Activated naive CD8-positive, alpha-beta T cell treated with anti-CD3 and anti-CD28 coated beads, Interleukin-2, amount 50 U/mL, for 24 hours (primary cell): ENCODE data around the gene HTT-AS.
"Not testable (repeated sequence)": the region's sequence is repeated elsewhere in the genome, so short reads cannot be mapped to it uniquely, and the experiment has no call there.

Experiments used
- ATAC-seq: fragments of 150-1000 bp; cut with Tn5 transposase; one replicate; pipeline ENCODE4 v1.10.0; 2021
- DNase-seq: peaks from one replicate; pipeline ENCODE4 v3.0.0; 2021
- H3K27ac Mint-ChIP-seq: one replicate; pipeline ENCODE4 v1.8.0; 2021; ENCODE audit warnings: mild to moderate bottlenecking, mixed read lengths
- H3K27me3 Mint-ChIP-seq: one replicate; pipeline ENCODE4 v1.8.0; 2021; ENCODE audit warnings: mixed read lengths
- H3K36me3 Mint-ChIP-seq: one replicate; pipeline ENCODE4 v1.8.0; 2021; ENCODE audit warnings: low read depth, mixed read lengths
- H3K4me1 Mint-ChIP-seq: one replicate; pipeline ENCODE4 v1.8.0; 2021; ENCODE audit warnings: mixed read lengths
- H3K4me3 Mint-ChIP-seq: one replicate; pipeline ENCODE4 v1.8.0; 2021; ENCODE audit warnings: mild to moderate bottlenecking, moderate library complexity, mixed read lengths
- H3K9me3 Mint-ChIP-seq: one replicate; pipeline ENCODE4 v1.8.0; 2021; ENCODE audit warnings: mixed read lengths

Gene HTT-AS

DNA sequence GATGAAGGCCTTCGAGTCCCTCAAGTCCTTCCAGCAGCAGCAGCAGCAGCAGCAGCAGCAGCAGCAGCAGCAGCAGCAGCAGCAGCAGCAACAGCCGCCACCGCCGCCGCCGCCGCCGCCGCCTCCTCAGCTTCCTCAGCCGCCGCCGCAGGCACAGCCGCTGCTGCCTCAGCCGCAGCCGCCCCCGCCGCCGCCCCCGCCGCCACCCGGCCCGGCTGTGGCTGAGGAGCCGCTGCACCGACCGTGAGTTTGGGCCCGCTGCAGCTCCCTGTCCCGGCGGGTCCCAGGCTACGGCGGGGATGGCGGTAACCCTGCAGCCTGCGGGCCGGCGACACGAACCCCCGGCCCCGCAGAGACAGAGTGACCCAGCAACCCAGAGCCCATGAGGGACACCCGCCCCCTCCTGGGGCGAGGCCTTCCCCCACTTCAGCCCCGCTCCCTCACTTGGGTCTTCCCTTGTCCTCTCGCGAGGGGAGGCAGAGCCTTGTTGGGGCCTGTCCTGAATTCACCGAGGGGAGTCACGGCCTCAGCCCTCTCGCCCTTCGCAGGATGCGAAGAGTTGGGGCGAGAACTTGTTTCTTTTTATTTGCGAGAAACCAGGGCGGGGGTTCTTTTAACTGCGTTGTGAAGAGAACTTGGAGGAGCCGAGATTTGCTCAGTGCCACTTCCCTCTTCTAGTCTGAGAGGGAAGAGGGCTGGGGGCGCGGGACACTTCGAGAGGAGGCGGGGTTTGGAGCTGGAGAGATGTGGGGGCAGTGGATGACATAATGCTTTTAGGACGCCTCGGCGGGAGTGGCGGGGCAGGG lies 711 bp upstream of the HTT-AS start:
- Mint-ChIP-seq H3K27me3 (no peaks in the 10 kb centered on the region), H3K4me1 (peaks cover 32% of the 10 kb centered on the region), H3K4me3 (peak overlapping the region; percentile 91), H3K27ac (peak overlapping the region; percentile 84), H3K9me3 (no peaks in the 10 kb centered on the region), H3K36me3 (peaks cover 2% of the 10 kb centered on the region)
- ATAC-seq (peak; percentile 3), DNase-seq (peak; percentile 58)

GRCh38 chr4:3073158-3074077 lies 920 bp downstream of the HTT-AS start:
- peak; percentile 42 for ATAC-seq

GRCh38 chr4:3071811-3072210 lies 2.5 kb downstream of the HTT-AS start:
- H3K9me3 Mint-ChIP-seq: no peaks in the 10 kb centered on the region
- DNase-seq (no peak), ATAC-seq (no peak)
- peaks cover 15% of the 10 kb centered on the region for H3K4me1 Mint-ChIP-seq
- H3K27ac Mint-ChIP-seq: no peak overlapping the region
- H3K4me3 Mint-ChIP-seq: no peak overlapping the region
- no peaks in the 10 kb centered on the region for H3K27me3 Mint-ChIP-seq
- H3K36me3 Mint-ChIP-seq: no peaks in the 10 kb centered on the region

More at GRCh38 chr4:3073158-3074077, 920 bp downstream of the HTT-AS start:
- no peak for DNase-seq
- Mint-ChIP-seq H3K27me3 (no peaks in the 10 kb centered on the region), H3K9me3 (no peaks in the 10 kb centered on the region), H3K27ac (no peak overlapping the region), H3K4me3 (no peak overlapping the region), H3K36me3 (peaks cover 2% of the 10 kb centered on the region), H3K4me1 (peaks cover 24% of the 10 kb centered on the region)

DNA sequence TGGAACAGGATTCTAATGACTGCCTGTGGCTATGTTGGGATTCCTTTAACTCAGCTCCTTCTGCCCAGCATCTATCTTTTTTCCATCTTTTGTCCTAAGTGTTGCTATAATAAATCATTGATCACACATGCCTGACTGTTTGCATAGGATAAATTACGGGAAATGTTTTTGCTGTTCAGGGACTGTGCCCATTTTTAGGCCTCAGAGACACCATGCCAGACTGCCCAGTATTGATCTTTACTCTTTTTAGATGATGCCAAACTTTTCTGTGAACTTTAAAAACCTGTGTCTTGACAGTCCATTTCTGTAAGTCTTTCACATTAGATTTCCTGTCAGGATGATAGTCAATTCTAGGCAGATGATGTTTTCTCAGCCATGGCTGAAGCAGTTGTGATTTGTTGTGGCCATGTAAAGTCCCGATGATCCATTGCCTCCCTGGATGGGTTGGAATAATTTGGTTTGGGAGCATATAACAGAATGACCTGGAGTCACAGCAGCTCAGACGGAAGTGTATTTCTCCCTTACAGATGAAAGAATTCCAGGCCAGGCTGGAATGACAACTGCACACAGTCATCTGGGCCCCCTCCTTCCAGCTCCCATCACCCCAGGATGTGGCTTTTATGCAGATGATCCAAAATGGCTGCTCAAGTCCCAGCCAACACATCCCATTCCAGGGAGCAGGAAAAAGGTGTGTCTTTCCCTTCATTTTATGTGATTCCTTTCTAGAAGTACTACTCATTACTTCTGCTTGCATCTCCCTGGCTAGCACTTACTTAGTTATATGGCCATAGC lies 3.4 kb downstream of the HTT-AS start:
- ATAC-seq (no peak), DNase-seq (no peak)
- no peak overlapping the region for H3K4me3 Mint-ChIP-seq
- H3K9me3 Mint-ChIP-seq: no peaks in the 10 kb centered on the region
- H3K36me3 Mint-ChIP-seq: no peaks in the 10 kb centered on the region
- H3K27me3 Mint-ChIP-seq: no peaks in the 10 kb centered on the region
- peaks cover 7% of the 10 kb centered on the region for H3K4me1 Mint-ChIP-seq
- no peak overlapping the region for H3K27ac Mint-ChIP-seq

DNA sequence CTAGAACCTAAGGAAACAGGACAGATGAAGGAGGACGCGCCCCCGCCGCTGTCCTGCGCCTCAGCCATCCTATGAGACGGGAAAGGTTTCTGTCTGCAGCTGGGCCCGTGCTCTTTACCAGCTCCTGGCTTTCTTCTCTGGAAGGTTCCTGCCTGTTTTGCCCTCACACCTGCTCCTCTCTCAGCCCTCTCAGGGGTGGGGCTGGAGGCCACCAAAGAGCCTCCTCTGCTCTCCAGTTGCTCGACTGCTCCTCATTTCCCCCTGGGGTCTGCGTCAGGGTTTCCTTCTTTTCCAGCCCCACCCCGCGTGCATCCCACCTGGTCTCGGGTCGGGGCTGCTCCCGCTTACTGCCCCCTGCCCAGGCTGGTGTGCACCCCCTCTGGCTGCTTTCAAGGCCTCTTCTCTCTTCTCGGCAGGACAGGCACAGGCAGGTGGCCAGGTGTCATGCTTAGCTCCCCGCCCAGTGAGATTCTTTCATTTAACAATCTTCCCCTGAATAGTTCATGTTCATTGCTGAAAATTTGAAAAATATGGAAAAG lies 4.6 kb downstream of the HTT-AS start:
- no peak overlapping the region for H3K27ac Mint-ChIP-seq

GRCh38 chr4:3067473-3068001 lies 6.8 kb downstream of the HTT-AS start:
- Mint-ChIP-seq H3K9me3 (no peaks in the 10 kb centered on the region), H3K27ac (no peak overlapping the region), H3K27me3 (no peaks in the 10 kb centered on the region), H3K36me3 (peaks cover 2% of the 10 kb centered on the region), H3K4me3 (no peak overlapping the region), H3K4me1 (no peaks in the 10 kb centered on the region)
- DNase-seq: no peak
- no peak for ATAC-seq

More for the DNA sequence above, 4.6 kb downstream of the HTT-AS start:
- H3K4me3 Mint-ChIP-seq: no peak overlapping the region
- no peaks in the 10 kb centered on the region for H3K4me1 Mint-ChIP-seq
- DNase-seq (no peak), ATAC-seq (no peak)
- no peaks in the 10 kb centered on the region for H3K9me3 Mint-ChIP-seq
- no peaks in the 10 kb centered on the region for H3K27me3 Mint-ChIP-seq
- peaks cover 2% of the 10 kb centered on the region for H3K36me3 Mint-ChIP-seq

- H3K27ac Mint-ChIP-seq: no peak overlapping the region
- H3K27me3 Mint-ChIP-seq: no peaks in the 10 kb centered on the region
- ATAC-seq (no peak), DNase-seq (no peak)
- H3K4me3 Mint-ChIP-seq: no peak overlapping the region
- no peaks in the 10 kb centered on the region for H3K4me1 Mint-ChIP-seq
- H3K9me3 Mint-ChIP-seq: no peaks in the 10 kb centered on the region
- H3K36me3 Mint-ChIP-seq: peaks cover 2% of the 10 kb centered on the region
Observed at GRCh38 chr4:3066836-3067400, 7.4 kb downstream of the HTT-AS start.

DNA sequence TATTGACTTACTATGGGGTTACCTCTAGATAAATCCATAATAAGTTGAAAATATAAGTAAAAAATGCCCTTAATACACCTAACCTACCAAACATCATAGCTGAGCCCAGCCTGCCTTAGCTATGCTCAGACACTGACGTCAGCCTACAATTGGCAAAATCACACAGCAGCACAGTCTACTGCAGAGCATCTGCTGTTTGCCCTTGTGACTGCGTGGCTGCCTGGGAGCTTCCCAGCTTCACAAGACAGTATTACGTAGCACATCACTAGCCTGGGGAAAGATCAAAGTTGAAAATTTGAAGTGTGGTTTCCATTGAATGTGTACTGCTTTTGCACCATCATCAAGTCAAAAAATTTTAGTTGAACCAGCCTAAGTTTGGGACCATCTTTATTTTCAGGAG lies 8.8 kb downstream of the HTT-AS start:
- no peaks in the 10 kb centered on the region for H3K9me3 Mint-ChIP-seq
- no peak for DNase-seq
- peaks cover 2% of the 10 kb centered on the region for H3K36me3 Mint-ChIP-seq

GRCh38 chr4:3062471-3062870 lies 11.9 kb downstream of the HTT-AS start:
- Mint-ChIP-seq H3K27me3 (peaks cover 2% of the 10 kb centered on the region), H3K4me1 (no peaks in the 10 kb centered on the region), H3K9me3 (no peaks in the 10 kb centered on the region), H3K36me3 (peaks cover 2% of the 10 kb centered on the region), H3K27ac (no peak overlapping the region), H3K4me3 (no peak overlapping the region)
- ATAC-seq: no peak
- DNase-seq: no peak

More for the DNA sequence above, 8.8 kb downstream of the HTT-AS start:
- Mint-ChIP-seq H3K27me3 (peaks cover 2% of the 10 kb centered on the region), H3K4me3 (no peak overlapping the region), H3K4me1 (no peaks in the 10 kb centered on the region), H3K27ac (no peak overlapping the region)
- ATAC-seq: no peak

GRCh38 chr4:3060946-3061345 lies 13.4 kb downstream of the HTT-AS start:
- H3K9me3 Mint-ChIP-seq: no peaks in the 10 kb centered on the region
- no peak overlapping the region for H3K4me3 Mint-ChIP-seq
- H3K27ac Mint-ChIP-seq: no peak overlapping the region
- ATAC-seq (no peak), DNase-seq (no peak)
- no peaks in the 10 kb centered on the region for H3K4me1 Mint-ChIP-seq
- peaks cover 2% of the 10 kb centered on the region for H3K27me3 Mint-ChIP-seq
- H3K36me3 Mint-ChIP-seq: peaks cover 2% of the 10 kb centered on the region

- no peaks in the 10 kb centered on the region for H3K36me3 Mint-ChIP-seq
- no peak overlapping the region for H3K4me3 Mint-ChIP-seq
- ATAC-seq (no peak), DNase-seq (no peak)
- H3K9me3 Mint-ChIP-seq: no peaks in the 10 kb centered on the region
- H3K27ac Mint-ChIP-seq: no peak overlapping the region
- peaks cover 2% of the 10 kb centered on the region for H3K27me3 Mint-ChIP-seq
- H3K4me1 Mint-ChIP-seq: no peaks in the 10 kb centered on the region
Observed at GRCh38 chr4:3059943-3060342, 14.4 kb downstream of the HTT-AS start.

GRCh38 chr4:3054169-3054759 lies 20.1 kb downstream of the HTT-AS start:
- DNase-seq (no peak), ATAC-seq (no peak)
- Mint-ChIP-seq H3K4me3 (no peak overlapping the region), H3K36me3 (peaks cover 3% of the 10 kb centered on the region), H3K27ac (no peak overlapping the region), H3K4me1 (no peaks in the 10 kb centered on the region), H3K27me3 (peaks cover 2% of the 10 kb centered on the region), H3K9me3 (peaks cover 6% of the 10 kb centered on the region)

DNA sequence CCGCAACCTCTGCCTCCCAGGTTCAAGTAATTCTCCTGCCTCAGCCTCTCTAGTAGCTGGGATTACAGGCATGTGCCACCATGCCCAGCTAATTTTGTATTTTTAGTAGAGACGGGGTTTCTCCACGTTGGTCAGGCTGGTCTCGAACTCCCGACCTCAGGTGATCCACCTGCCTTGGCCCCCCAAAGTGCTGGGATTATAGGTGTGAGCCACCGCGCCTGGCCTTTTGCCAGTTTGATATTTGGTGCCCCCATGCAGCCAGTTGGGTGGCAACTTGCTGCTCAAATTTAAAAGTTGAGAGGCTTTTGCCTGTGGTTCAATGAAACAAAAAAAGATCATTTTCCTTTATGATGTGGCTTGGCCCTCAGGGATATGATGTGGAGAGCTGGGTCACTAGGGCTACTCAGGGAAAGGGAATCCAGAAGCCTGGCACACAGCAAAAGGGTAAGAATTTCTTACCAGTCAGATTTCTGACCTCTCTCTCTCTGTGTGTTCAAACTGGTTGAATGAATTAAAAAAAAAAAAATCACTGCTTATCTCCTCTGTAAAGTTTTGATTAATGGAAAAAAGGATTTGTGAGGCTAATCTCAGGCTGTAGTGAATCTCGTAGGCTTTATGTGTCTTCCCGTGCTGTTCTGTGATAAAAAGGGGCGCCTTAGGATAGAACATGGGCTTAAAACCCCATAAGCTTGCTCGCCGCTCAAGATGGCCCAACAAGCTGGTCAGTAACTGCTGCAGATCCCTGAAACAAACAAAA lies 23.0 kb downstream of the HTT-AS start:
- not testable (repeated sequence) for H3K36me3 Mint-ChIP-seq, ATAC-seq, DNase-seq, H3K27ac Mint-ChIP-seq, H3K27me3 Mint-ChIP-seq, H3K4me3 Mint-ChIP-seq, H3K9me3 Mint-ChIP-seq
- peaks cover 15% of the 10 kb centered on the region for H3K4me1 Mint-ChIP-seq
